HG03196 (cell line): ENCODE measurements around the gene EVC2.

Experiments used
- ATAC-seq: cut with Tn5 transposase; IDR thresholded peaks from one replicate; pipeline ENCODE4 v1.9.1; 2021; ENCODE audit not compliant: unreplicated experiment

EVC2 gene

GRCh38 chr4:5712517-5712916 lies 4.2 kb upstream of the EVC2 start:
- ATAC-seq, result no peak

- ATAC-seq, result no peak
Measured at GRCh38 chr4:5711479-5712184, 3.3 kb upstream of the EVC2 start.

- no peak for ATAC-seq
Measured at GRCh38 chr4:5710961-5711478, 2.7 kb upstream of the EVC2 start, which contains the start of gene EVC. Gene EVC (plus strand): TSS chr4:5711201. CDS start chr4:5711381, 180 bp downstream.

GRCh38 chr4:5710065-5710960 lies 2.0 kb upstream of the EVC2 start:
- ATAC-seq, result no peak

GRCh38 chr4:5709207-5709575 lies 832 bp upstream of the EVC2 start:
- ATAC-seq, result no peak

GRCh38 chr4:5707778-5708448 lies 446 bp downstream of the EVC2 start:
- no peak for ATAC-seq

- no peak for ATAC-seq
Measured at GRCh38 chr4:5707366-5707765, 993 bp downstream of the EVC2 start.

- no peak for ATAC-seq
Measured at GRCh38 chr4:5706486-5707290, 1.7 kb downstream of the EVC2 start.

- ATAC-seq, result no peak
Measured at GRCh38 chr4:5705647-5706320, 2.6 kb downstream of the EVC2 start.

- no peak for ATAC-seq
Measured at GRCh38 chr4:5704276-5704675, 4.1 kb downstream of the EVC2 start.

- ATAC-seq, result no peak
Measured at GRCh38 chr4:5703831-5704230, 4.5 kb downstream of the EVC2 start.

- ATAC-seq, result no peak
Measured at GRCh38 chr4:5701971-5702370, 6.4 kb downstream of the EVC2 start.

- no peak for ATAC-seq
Measured at GRCh38 chr4:5700459-5700858, 7.9 kb downstream of the EVC2 start.

- ATAC-seq, result no peak
Measured at GRCh38 chr4:5696341-5696740, 12.0 kb downstream of the EVC2 start.

- ATAC-seq, result no peak
Measured at GRCh38 chr4:5693871-5694270, 14.5 kb downstream of the EVC2 start.

GRCh38 chr4:5691491-5692132 lies 16.7 kb downstream of the EVC2 start:
- ATAC-seq, result no peak

- ATAC-seq, result no peak
Measured at GRCh38 chr4:5689065-5689464, 19.3 kb downstream of the EVC2 start.

- no peak for ATAC-seq
Measured at GRCh38 chr4:5686338-5686737, 22.0 kb downstream of the EVC2 start.

GRCh38 chr4:5685296-5685695 lies 23.1 kb downstream of the EVC2 start:
- ATAC-seq, result no peak

GRCh38 chr4:5683566-5683965 lies 24.8 kb downstream of the EVC2 start:
- ATAC-seq, result no peak
